SK-N-SH (cell line): ENCODE data around the gene PIAS4. TPM values are rescaled to one million over a fixed set of nuclear protein-coding genes. Genes with fewer than 3 reads are reported as not detected.
A peak's percentile ranks its signal among the peaks of the same experiment; 100 is the strongest.

ENCODE experiments used
- CTCF ChIA-PET: fragments of 300-600, 350-600 bp; formaldehyde crosslinking; extraction: SDS; loops from one replicate; lab custom pipeline; 2021; lab: Yijun Ruan, JAX
- POLR2A ChIA-PET: fragments of 350-600 bp; sonication (Branson Sonifier 250); formaldehyde crosslinking; extraction: SDS; loops from one replicate; lab custom pipeline; 2020; ENCODE audit warnings: antibody characterized with exemption, inconsistent platforms; lab: Yijun Ruan, JAX
- DNase-seq: peaks from one replicate; pipeline ENCODE4 v3.0.0; 2012
- H2AFZ ChIP-seq: fragments of 200-600 bp; sonication (generic); 2 replicates; pipeline ENCODE4 v1.8.1; 2016; ENCODE audit warnings: antibody characterized with exemption, mild to moderate bottlenecking, low read depth
- H3F3A ChIP-seq: fragments of 200-600 bp; sonication (generic); replicated peaks from 2 replicates; pipeline ENCODE3; 2016; ENCODE audit warnings: antibody characterized with exemption, mild to moderate bottlenecking; ENCODE audit not compliant: insufficient read depth
- H3K27ac ChIP-seq, 2 experiments: fragments of 200-500 bp in 1 of 2; fragments of 200-600 bp in 1 of 2; sonication (Bioruptor generic) in 1 of 2; sonication (generic), shearing (Covaris generic) in 1 of 2; 2 replicates each; pipeline versions ENCODE4 v1.5.1 to v1.6.1; 2014 to 2016; ENCODE audit warnings: low read depth in 2 of 2, inconsistent platforms in 1 of 2, low read length in 1 of 2, mild to moderate bottlenecking in 1 of 2, mixed read lengths in 1 of 2
- H3K27me3 ChIP-seq: fragments of 200-600 bp; sonication (generic), shearing (Covaris generic); 2 replicates; pipeline ENCODE4 v1.6.1; 2016; ENCODE audit warnings: mixed run types; ENCODE audit not compliant: insufficient read depth
- H3K36me3 ChIP-seq, 2 experiments: fragments of 200-500 bp in 1 of 2; fragments of 200-600 bp in 1 of 2; sonication (Bioruptor generic) in 1 of 2; sonication (generic) in 1 of 2; replicated peaks in 1 of 2; 2 replicates each; pipeline versions ENCODE3 to v1.5.1; 2014 to 2016; ENCODE audit warnings: low read length in 1 of 2, mild to moderate bottlenecking in 1 of 2; ENCODE audit not compliant: insufficient read depth in 2 of 2, control insufficient read depth in 1 of 2
- H3K4me1 ChIP-seq, 2 experiments: fragments of 200-500 bp in 1 of 2; fragments of 200-600 bp in 1 of 2; sonication (Bioruptor generic) in 1 of 2; sonication (generic), shearing (Covaris generic) in 1 of 2; 2 replicates each; pipeline versions ENCODE4 v1.5.1 to v1.6.1; 2014 to 2016; ENCODE audit warnings: low read depth in 1 of 2, low read length in 1 of 2, mixed run types in 1 of 2; ENCODE audit not compliant: insufficient read depth in 2 of 2, control insufficient read depth in 1 of 2
- H3K4me2 ChIP-seq: fragments of 200-600 bp; sonication (generic), shearing (Covaris generic); 2 replicates; pipeline ENCODE4 v1.6.1; 2017; ENCODE audit warnings: mixed run types
- H3K4me3 ChIP-seq, 2 experiments: fragments of 200-500 bp in 1 of 2; fragments of 200-600 bp in 1 of 2; sonication (Bioruptor generic) in 1 of 2; sonication (generic), shearing (Covaris generic) in 1 of 2; 2 replicates each; pipeline versions ENCODE4 v1.5.1 to v1.8.1; 2014 to 2016; ENCODE audit warnings: low read depth in 2 of 2, inconsistent platforms in 1 of 2, low read length in 1 of 2, mild to moderate bottlenecking in 1 of 2, mixed read lengths in 1 of 2, moderate library complexity in 1 of 2
- H3K79me2 ChIP-seq: fragments of 200-600 bp; sonication (generic); 2 replicates; pipeline ENCODE4 v1.8.1; 2017; ENCODE audit warnings: mild to moderate bottlenecking; ENCODE audit not compliant: insufficient read depth
- H3K9ac ChIP-seq: fragments of 200-600 bp; sonication (generic); 2 replicates; pipeline ENCODE4 v1.6.1; 2017; ENCODE audit warnings: mixed run types
- H3K9me2 ChIP-seq: fragments of 200-600 bp; sonication (generic); 2 replicates; pipeline ENCODE4 v1.6.1; 2017; ENCODE audit warnings: mixed run types
- H3K9me3 ChIP-seq: fragments of 200-600 bp; sonication (generic); 2 replicates; pipeline ENCODE4 v1.6.1; 2017; ENCODE audit warnings: mixed run types, mild to moderate bottlenecking, moderate library complexity
- H4K20me1 ChIP-seq: fragments of 200-600 bp; sonication (generic); 2 replicates; pipeline ENCODE4 v1.6.1; 2017; ENCODE audit warnings: mild to moderate bottlenecking, mixed run types; ENCODE audit not compliant: insufficient read depth
- CTCF ChIP-seq: fragments of 200-600 bp; sonication (generic); IDR thresholded peaks from 2 replicates; pipeline ENCODE4 v1.6.1; 2017; ENCODE audit warnings: antibody characterized with exemption, mild to moderate bottlenecking, moderate library complexity
- FOSL2 ChIP-seq: IDR thresholded peaks from 2 replicates; pipeline ENCODE4 v1.4.0; 2012; ENCODE audit warnings: low read depth, mild to moderate bottlenecking, moderate library complexity, borderline replicate concordance
- FOXM1 ChIP-seq: IDR thresholded peaks from 2 replicates; pipeline ENCODE4 v1.4.0; 2012; ENCODE audit warnings: low read depth, mild to moderate bottlenecking
- GABPA ChIP-seq: IDR thresholded peaks from 2 replicates; pipeline ENCODE4 v1.4.0; 2012; ENCODE audit warnings: low read depth, mild to moderate bottlenecking
- GATA2 ChIP-seq: sonication (generic); formaldehyde crosslinking; IDR thresholded peaks from 2 replicates; pipeline ENCODE4 v1.5.0; 2020; ENCODE audit warnings: mild to moderate bottlenecking, missing genetic modification reagents
- IRF3 ChIP-seq: fragments of 150-350 bp; IDR thresholded peaks from 2 replicates; pipeline ENCODE4 v1.6.1; 2016; ENCODE audit warnings: mild to moderate bottlenecking, low read depth, low read length
- MEF2A ChIP-seq: IDR thresholded peaks from 2 replicates; pipeline ENCODE4 v1.4.0; 2012; ENCODE audit warnings: low read depth, borderline replicate concordance
- NFIC ChIP-seq: IDR thresholded peaks from 2 replicates; pipeline ENCODE4 v1.4.0; 2012; ENCODE audit warnings: borderline replicate concordance
- REST ChIP-seq: IDR thresholded peaks from 2 replicates; pipeline ENCODE4 v1.6.1; 2012; ENCODE audit warnings: mild to moderate bottlenecking, low read depth, low read length, moderate library complexity
- RFX5 ChIP-seq: IDR thresholded peaks from 2 replicates; pipeline ENCODE4 v1.6.1; 2012; ENCODE audit warnings: mild to moderate bottlenecking, improper control_type of control experiment, low read length
- WGBS: methylation state at CpG from one replicate; pipeline ENCODE4 v1.1.6; 2017; ENCODE audit warnings: low lambda C conversion rate; 5-methylcytosine and 5-hydroxymethylcytosine counted together
- polyA plus RNA-seq, 3 experiments: library from polyadenylated mRNA; depleted of rRNA; stranded (reverse); fragments of >200 nt; gene quantifications; 2 replicates each; pipeline ENCODE4 v1.2.3, GENCODE V29; 2012

The PIAS4 gene
- polyA plus RNA-seq, 1 of the 3 experiments (the other 2 are of a cell fraction) = 14.1 TPM

GRCh38 chr19:4062419-4063368, 55.2 kb downstream of the PIAS4 start:
- no peak overlapping the region for H3K4me3 ChIP-seq
- POLR2A ChIA-PET = no interaction called here
- no peaks in the 10 kb centered on the region for H3K27me3 ChIP-seq
- H4K20me1 ChIP-seq = peaks cover 73% of the 10 kb centered on the region
- WGBS = 91% methylated on average over 11 of the region's 30 CpGs
- H3K36me3 ChIP-seq = peaks cover 3 to 13% of the 10 kb centered on the region in 2 experiments
- H3F3A ChIP-seq = peaks cover 7% of the 10 kb centered on the region
- no peak overlapping the region for H2AFZ ChIP-seq
- H3K9me3 ChIP-seq = no peaks in the 10 kb centered on the region
- no peak overlapping the region for H3K9ac ChIP-seq
- DNase-seq = no peak
- no peak overlapping the region for H3K27ac ChIP-seq
- H3K9me2 ChIP-seq = no peaks in the 10 kb centered on the region
- peaks cover 77% of the 10 kb centered on the region for H3K79me2 ChIP-seq
- TF ChIP-seq GATA2 (CRISPR knock-in tag) = no peak
- TF ChIP-seq FOSL2 = no peak
- TF ChIP-seq GABPA = no peak
- no peak for TF ChIP-seq REST
- no peak for TF ChIP-seq FOXM1
- TF ChIP-seq CTCF = no peak
- no peak for TF ChIP-seq NFIC
- TF ChIP-seq IRF3 = no peak
- TF ChIP-seq MEF2A = no peak
- no peak for TF ChIP-seq RFX5
- H3K4me2 ChIP-seq = peak overlapping the region; percentile 100
- CTCF ChIA-PET = interaction anchor here (1.8 kb wide), 1 partner anchor 77 kb away, joined by 4 read pairs; no protein-coding TSS in a partner anchor
- H3K4me1 ChIP-seq = peaks cover 6 to 10% of the 10 kb centered on the region in 2 experiments; a peak in 2 of 4 replicates
